GM21526 (cell line): Measurements from ENCODE around the gene CTNNBIP1.

Source experiments
- ATAC-seq: cut with Tn5 transposase; IDR thresholded peaks from one replicate; pipeline ENCODE4 v1.9.1; 2021; ENCODE audit warnings: moderate library complexity; ENCODE audit not compliant: unreplicated experiment, low FRiP score

CTNNBIP1 gene

DNA sequence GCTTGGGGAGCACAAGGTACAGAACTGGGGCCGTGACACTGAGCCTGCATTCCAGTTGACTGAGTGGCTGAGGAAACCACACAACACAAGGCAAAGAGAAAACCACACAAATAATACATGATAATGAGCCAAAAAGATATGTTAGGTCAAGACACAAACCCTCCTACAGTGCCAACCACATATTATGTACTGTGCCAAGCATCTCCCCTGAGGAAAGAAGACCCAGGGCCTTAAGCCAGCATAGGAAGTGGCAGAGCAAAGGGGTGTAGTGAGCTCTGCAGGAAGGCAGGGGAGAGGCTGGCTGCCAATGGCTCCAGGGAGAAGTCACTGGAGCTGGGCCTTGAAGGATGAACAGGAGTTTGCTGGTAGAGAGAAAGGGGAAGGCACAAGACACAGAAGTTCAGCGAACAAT is 28.2 kb downstream of the CTNNBIP1 start:
- no peak for ATAC-seq

DNA sequence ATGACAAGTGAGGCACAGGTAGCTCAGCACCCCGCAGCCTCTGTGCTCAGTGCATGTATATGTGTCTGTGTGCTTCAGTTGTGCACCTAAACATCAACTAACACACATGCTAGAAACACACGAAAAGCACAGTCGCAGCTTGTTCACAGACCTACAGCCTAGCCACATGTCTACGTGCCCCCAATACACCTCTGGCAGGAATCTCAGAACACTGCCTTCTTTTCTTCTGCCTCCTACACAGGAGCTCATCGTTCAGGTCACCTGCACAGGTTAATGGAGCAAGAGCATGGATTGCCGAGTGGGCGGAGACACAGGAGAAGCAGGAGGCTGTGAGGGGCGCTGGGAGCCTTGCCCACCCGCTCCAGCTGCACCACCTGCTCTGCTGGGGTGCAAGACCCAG is 31.7 kb downstream of the CTNNBIP1 start:
- no peak for ATAC-seq

DNA sequence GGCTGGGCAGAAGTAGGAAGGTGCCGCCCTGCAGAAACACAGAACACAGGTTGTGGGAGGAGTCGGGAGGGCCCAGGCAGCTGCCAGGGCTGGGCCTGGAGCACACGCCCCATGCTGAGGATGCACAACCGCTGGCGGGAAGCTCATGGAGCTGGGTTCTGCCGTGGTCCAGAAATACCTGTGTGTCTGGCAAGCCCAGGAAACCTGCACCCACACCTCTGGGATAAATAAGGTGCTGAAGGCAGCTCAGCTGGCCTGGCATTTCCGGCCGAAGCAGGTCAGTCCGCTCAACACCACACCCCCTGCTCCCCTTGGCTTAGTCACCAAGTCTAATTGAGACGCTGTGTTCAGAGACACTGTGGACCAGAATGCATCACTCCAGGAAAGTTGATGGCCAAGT is 32.1 kb downstream of the CTNNBIP1 start:
- ATAC-seq = no peak

DNA sequence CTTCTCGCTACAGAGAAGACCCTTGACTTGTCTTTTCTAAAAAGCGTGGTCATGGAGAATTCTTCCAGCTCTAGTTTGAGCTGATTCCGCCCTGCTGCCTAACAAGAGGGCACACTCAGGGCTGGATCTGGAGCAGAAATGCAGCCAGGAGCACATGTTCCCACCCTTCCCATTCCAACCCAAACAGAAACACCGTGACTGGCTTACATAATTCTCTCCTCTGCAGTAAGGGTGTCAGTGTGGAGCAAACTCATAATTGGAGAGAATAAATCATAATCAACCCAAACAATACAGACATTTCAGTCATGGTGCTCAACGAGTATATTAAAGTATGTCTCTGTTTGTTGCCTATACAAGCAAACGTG is 34.5 kb downstream of the CTNNBIP1 start:
- no peak for ATAC-seq

DNA sequence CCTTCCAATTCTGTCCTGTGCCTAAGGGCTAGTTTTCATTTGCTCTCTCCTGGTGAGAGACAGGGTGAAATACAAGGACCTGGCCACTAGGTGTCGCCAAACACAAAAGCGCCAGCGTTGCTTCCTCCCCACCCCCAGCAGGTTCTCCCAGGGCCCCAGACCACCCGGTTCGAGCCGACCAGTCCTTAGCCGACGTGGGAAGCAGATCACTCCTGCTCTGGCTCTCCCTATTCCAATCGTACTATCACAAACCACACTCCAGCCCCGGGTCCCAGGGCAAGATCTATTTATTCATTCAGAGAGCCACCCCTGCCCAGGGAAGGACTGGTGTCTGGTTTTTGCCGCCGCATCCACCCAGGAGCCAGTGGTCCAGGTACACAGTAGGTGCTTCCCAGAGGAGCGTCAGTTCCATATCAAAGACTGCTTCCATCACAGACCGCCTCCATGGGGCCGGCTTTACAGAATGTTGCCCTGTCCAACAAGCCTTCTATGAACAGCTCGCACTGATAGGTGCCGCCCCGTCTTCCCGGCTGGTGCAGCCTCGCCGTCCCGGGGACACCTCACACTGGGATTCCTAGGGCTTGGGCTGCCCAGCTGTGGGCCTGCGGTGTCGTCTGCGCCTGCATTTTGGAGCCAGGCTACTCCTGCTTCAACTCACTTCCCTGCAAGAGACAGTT is 35.0 kb downstream of the CTNNBIP1 start:
- peak; percentile 49 for ATAC-seq

DNA sequence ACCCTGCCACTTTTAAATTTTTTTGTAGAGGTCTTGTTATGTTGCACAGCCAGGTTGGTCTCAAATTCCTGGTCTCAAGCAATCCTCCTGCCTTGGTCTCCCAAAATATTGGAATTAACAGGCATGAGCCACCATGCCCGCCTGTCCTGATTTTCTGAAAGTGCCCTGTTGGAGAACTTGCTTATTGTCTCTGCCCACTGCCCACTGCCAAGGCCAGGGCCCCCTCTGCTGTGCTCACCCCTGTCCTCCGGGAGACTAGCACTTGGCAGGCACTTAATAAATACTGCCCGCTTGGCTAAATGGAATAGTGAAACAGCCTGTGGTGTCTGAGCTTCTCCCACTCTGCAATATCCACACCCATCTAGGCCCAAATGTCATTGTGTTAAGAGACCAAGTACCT is 35.7 kb downstream of the CTNNBIP1 start:
- ATAC-seq = no peak

DNA sequence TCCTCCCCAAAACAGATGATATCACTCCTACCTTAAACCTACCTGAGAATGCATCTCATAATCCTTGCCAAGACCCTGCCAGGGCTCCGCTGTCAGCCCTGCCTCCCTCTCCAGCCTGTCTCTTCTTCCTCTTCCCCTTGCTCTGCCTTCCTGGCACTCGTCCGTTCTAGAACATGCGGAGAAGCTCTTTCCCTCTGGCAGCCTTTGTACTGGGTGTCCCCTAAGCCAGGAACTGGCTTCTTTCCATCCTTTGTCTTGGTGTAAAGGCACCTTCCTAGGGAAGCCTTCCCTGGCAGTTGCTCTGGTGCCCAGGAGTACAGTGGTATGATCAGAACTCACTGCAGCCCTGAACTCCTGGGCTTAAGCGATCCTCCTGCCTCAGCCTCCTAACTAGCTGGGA is 36.1 kb downstream of the CTNNBIP1 start:
- ATAC-seq = no peak

DNA sequence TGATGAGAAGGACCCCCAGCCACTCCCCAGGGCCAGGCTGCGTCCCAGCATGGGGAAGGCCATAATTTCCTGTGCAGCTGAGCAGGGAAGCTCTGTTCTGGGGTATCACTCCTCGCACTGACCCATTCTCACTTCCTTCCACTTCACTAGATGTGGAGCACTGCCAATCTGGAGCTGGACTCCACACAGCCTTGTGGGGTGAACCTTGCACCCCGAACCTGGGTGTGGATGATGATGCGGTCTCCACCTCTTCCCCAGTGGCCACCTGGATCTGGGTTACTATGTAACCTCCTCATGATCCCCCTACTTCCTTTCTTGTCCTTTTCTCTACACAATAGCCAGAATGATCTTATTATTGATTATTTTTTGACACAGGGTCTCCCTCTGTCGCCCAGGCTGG is 36.7 kb downstream of the CTNNBIP1 start:
- no peak for ATAC-seq

DNA sequence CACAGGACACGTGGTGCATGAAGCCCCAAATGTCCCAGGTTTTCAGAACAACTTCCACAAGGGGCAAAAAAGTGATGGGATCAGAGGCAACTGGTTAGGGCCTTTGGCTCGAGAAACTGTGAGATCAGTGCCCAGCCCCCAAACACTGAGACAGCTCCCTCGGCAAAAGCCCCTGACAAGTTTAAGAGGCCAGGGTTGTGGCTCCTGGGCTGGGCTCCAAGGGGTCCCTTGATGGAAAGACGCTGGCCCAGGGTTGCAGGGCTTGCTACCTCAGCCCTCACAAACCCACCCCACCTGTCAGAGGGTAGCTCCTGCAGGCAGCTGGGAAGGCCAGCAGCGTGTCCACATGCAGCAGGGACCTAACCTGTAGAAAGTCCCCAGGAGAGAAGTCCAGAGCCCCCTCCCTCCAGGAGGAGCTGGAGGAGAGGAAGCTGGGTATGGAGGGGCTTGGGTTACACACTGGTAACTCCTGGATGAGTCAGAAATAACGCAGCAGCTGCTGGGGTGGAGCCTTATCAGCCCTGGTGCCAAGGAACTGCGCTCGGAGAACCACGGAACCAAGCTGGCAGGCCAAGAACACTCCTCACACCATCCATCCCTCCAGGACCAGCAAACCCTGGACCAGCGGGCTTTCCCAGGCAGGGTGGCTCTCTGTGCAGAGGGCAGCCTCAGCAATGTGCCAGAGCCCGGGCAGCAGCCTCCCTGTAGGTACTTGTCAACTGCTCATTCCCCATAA is 37.5 kb downstream of the CTNNBIP1 start:
- ATAC-seq = no peak

DNA sequence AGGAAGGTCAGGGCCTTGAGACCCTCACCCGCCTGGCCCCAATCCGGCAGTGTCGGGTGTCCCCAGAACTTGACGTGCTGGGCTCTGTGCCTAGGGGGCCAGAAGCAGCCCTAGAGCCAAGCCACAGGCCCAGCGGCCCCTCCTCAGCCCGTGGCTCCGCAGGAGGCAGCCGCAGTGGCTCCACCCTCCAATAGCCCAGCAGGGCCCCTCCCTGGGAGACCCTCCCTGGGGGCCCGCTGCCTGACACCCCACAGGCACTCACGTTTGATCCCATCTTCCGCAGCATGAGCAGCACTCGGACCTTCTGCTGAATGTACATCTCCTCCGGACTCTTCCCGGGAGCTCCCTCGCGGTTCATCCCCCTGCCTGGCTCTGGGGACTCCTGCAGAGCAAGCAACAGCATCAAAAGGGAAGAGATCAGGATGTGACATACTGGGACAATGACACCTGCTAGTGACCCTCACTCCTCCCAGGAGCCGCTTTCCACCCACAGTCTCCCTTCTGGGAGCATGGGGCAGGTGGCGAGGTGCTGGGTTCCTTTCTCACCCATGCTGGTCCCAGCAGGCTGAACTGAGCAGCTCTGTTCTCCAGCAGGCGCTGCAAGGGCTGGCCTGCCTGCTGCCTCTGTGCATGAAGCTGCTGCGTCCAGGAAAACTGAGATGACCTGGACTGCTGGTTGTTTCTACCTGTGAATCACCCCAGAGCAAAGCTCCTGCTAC is 38.2 kb downstream of the CTNNBIP1 start:
- ATAC-seq = no peak

DNA sequence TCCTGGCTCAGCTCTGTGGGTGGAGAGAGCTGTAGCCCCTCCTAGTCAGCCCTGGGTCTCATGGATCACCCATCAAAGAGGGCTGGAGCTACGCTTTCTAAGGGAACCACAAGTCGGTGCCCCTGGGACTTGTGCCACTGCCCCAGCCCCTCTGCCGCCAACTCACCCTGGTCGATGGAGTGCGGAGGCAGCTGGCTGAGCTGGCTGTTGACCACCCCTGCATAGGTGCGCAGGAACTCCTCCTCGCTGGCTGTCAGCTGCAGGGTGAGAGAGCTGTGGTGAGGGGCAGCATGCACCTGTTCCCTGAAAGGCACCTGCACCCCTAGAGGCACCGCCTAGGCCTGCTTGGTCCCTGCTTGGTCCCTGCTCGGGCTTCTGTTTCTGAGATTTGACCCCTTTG is 39.0 kb downstream of the CTNNBIP1 start:
- no peak for ATAC-seq

DNA sequence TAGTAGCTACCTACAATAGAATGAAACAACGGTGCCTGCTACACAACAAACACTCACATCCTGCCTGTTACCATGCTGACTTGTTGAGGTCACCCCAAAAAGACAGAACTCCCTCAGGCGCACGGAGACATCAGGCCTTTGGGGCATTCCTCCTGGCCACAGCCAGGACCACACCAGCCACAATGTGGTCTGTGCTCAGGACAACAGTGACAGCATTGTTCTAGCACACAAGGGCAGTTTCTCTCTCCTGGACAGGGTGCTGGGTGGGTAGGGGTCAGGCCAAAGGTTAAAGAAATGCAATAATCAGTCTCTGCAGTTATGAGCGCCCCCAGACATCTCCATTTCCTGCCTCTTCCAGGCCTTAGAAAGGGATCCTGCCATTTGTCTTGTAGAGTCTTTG is 39.5 kb downstream of the CTNNBIP1 start:
- ATAC-seq = no peak

DNA sequence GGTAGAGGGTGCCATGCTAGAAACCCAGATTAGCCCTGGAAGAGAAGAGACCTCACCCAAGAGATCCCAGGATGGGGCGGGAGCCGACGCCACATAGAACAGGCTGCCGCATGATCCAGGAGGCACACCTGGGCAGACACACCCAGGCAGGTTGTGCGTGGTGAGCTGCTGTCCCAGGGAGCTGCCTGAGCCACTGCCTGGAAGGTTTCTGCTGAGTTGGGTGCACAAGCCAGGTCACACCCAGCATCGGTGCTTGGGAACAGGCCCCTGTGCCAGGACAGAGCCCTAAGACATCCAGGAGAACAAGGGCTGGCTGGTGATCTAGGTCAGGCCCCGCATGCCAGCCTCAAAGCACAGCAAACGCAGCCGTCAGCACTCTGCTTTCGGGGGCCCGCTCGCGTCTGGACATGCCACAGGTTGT is 40.2 kb downstream of the CTNNBIP1 start:
- ATAC-seq = no peak

DNA sequence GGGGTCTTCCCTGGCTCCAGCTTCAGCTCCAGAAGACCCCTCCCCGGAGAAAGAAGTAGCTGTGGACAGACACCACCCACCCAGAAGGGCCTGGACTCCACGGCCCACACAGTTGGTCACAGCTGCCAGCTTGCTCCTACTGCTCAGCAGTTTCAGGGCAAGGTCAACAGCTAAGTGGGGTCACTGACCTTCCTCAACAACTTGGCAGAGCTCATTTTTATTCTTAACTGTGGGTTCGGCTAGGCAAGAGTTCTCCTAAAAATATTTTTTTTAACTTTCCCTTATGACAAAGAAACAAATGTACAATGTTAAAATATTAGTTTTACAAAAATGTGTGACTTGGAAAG is 41.9 kb downstream of the CTNNBIP1 start:
- ATAC-seq = no peak

DNA sequence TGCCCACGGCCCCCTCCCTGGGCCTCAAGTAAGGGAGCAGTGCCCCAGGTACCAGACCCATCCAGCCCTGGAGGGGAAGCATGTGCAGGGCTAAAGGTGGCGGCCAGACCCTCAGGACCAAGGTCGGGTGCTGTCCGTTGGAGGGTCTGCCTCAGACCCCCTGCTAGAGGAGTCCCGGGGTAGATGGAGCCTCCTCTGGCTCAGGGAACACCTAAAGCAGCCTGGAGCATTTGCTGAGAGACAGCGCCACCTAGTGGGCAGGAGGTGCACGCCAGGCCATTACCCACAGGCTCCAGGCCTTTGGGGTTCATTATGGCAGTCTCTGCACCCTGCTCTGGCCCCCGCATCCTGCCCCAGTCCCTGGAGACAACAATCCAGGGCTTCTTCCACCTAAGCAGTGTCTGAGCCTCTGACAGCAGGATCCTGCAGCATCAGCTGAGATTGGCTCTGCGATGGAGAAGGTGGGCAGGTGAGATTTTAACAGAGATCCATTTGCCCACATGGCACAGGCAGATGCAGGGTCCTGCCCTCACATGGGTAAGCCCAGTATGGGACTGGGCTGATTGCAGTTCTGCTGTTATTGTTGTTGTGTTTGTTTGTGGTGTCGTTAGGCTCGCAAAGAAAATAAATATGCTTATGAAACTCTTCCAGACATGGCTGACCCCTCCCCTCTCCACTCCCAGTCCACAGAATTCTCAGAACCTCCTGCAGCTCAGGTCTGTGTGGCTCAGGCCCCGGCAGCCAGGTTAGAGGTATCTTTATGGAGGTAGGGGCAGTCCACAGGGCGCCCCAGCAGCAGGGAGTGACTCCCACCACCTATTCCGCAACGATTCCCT is 42.4 kb downstream of the CTNNBIP1 start:
- no peak for ATAC-seq

DNA sequence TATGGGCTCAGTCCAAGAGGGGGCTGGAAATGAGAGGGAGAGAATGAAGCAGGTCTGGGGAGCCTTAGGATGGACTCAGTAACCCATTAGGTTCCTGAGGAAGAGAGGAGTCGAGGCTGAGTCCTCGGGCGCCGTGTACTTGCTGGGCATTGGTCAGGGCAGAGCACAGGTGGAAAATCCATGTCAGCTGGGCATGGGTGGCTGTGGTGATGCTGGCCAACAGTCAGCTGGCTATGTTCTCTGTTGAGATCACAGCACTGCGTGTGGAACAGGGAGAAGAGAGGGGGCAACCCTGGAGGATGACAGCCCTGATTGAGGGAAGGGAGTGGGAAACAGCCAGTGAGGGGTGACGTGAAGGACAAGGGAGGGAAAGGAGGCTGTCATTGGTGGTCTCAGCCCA is 43.2 kb downstream of the CTNNBIP1 start:
- no peak for ATAC-seq

DNA sequence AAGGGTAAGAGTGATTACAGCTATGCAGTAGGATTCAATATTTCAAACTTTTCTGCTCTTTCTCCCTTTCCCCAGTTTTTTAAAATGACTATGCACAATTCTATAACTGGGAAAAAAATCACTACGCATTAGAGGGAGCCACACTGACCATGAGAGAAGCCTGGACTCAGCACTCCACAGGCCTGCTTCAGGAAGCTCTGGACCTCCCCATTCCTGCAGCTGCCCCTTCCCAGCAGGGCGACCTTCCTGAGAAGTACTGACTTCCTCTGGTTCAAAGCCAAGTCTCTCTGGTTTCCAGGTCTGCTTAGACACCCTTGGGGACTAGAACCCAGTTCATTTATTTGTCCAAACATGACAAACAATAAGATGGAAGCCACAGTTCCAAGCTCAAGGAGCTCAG is 44.3 kb downstream of the CTNNBIP1 start:
- no peak for ATAC-seq

DNA sequence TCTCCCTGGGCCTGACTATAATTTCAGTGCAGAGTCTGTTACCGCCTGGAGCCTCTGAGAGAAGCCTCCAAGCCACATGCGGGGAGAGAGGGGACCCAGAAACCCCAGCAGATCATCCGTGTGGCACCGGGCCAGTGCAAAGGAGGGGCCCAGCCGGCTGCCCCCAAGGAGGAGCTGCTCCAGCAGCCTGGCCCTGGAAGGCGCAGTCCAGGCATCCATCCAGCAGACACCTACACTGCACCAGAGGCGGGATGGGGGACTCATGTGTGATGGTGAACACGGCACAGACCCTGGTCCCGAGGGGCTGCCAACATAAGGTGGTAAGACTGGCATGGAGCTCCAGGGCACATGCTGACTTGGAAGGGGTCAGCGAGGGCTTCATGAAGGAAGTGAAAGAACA is 46.7 kb downstream of the CTNNBIP1 start:
- ATAC-seq = no peak

DNA sequence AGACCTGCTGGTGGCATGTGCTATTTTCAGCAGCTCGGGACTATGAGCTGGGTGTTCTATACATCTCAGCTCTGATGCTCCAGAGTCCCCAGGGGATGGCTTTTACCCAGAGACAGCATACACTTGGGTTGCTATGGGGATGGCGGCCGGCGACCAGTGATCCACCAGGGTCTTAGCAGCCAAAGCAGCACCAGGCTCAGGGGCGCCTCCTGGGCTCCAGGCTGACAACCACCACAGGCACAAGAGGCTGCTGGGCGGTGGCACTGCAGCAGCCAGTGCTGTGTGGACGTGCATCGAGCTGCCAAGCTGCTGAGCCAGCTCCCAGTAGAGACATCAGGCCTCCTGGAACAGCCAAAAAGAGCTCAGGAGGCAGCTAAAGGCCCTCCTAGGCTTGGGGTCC is 48.7 kb downstream of the CTNNBIP1 start:
- no peak for ATAC-seq

DNA sequence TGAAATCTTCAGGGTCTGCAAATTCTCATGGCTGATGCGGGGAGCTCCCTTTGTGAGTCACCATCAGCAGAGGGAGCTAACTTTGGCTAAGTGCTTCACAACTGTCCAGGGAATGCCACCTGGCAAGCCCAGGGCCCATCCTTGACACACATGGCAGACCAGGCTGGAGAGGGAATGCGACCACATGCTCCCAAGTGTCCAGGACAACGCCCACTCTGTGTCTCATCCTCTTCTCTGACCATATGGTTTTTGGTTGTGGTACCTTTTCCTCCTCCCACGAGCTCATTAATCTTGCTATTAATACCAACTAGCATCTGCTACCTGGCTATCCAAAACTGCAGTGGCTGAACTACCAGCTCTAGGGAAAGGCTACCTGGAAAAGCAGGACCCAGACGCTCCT is 49.2 kb downstream of the CTNNBIP1 start:
- no peak for ATAC-seq
